Spinal cord (tissue), 10 donors: Measurements from ENCODE around the gene C19orf85. TPM values are rescaled to one million over a fixed set of nuclear protein-coding genes. Genes with fewer than 3 reads are reported as not detected.
A peak's percentile ranks its signal among the peaks of the same experiment; 100 is the strongest.
"Not testable (repeated sequence)": the region's sequence is repeated elsewhere in the genome, so short reads cannot be mapped to it uniquely, and the experiment has no call there.

Experiments used
- DNase-seq, 6 donors: peaks; one replicate each; pipeline versions ENCODE4 v3.0.0 to v3.0.0-alpha.2; 2013 to 2015; ENCODE audit warnings: low spot score in 6 of 6, low read depth in 4 of 6
- H3K27ac ChIP-seq: one replicate; pipeline ENCODE4 v1.5.1; 2013; ENCODE audit warnings: low read depth, low read length, control low read depth
- H3K27me3 ChIP-seq: one replicate; pipeline ENCODE4 v1.6.1; 2013; ENCODE audit warnings: low read length; ENCODE audit not compliant: control insufficient read depth, insufficient read depth
- H3K36me3 ChIP-seq: one replicate; pipeline ENCODE4 v1.6.1; 2013; ENCODE audit warnings: low read length; ENCODE audit not compliant: control insufficient read depth, insufficient read depth
- H3K4me1 ChIP-seq: one replicate; pipeline ENCODE4 v1.6.1; 2013; ENCODE audit warnings: low read length; ENCODE audit not compliant: control insufficient read depth, insufficient read depth
- H3K4me3 ChIP-seq: one replicate; pipeline ENCODE4 v1.5.1; 2013; ENCODE audit warnings: low read depth, low read length, control low read depth
- H3K9me3 ChIP-seq: one replicate; pipeline ENCODE4 v1.6.1; 2013; ENCODE audit warnings: low read length; ENCODE audit not compliant: control insufficient read depth, insufficient read depth
- WGBS: methylation state at CpG from one replicate; pipeline ENCODE4 v1.1.5; 2013; ENCODE audit warnings: missing lambda C conversion rate; ENCODE audit not compliant: insufficient coverage; 5-methylcytosine and 5-hydroxymethylcytosine counted together
- polyA plus RNA-seq, 2 donors: library from polyadenylated mRNA; unstranded; fragments of 120-200 nt; gene quantifications; one replicate each; pipeline ENCODE4 v1.2.1, GENCODE V29; 2013; ENCODE audit not compliant: insufficient read length in 2 of 2
- total RNA-seq, 2 donors: library from RNA; depleted of rRNA in 1 of 2; stranded (reverse); fragments of 120-200 nt in 1 of 2; fragments of >200 nt in 1 of 2; gene quantifications; one replicate each; pipeline versions ENCODE4 v1.2.3 to v1.2.4, GENCODE V29; 2013 to 2014
- donor health status: healthy.

The C19orf85 gene
- total and polyA plus RNA-seq, 4 donors, result not detected

DNA sequence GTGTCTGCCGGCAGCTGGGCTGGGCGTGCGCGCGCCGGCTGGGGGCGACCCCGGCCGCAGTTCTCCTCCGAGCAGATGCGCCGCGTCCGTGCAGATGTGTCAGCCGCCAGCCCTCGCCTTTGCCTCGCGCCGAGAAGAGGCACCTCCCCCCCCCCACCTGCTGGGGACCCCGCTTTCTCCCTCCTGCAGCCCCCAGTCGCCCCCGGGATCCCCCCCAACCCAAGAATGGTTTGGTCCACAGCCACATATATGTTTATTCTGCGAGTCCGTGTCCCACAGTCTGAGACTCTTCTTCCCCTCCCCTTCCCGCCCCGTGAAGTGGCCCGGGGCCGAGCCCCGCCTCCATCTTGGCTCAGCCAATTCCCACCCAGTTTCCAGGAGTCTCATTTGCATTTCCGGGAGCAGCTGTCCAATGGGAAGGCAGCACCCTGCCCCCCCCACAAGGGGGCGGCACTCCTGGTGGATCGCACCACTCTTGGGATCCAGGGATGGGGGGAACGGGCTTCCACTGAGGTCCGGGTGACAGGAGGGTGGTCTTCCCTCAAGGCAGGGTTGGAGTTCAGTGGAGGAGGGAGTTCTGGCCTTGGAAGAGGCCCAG is 11.7 kb downstream of the C19orf85 start:
- Histone ChIP-seq H3K36me3 (peaks cover 36% of the 10 kb centered on the region), H3K4me3 (peak overlapping the region; percentile 55), H3K27ac (no peak overlapping the region), H3K4me1 (peaks cover 55% of the 10 kb centered on the region), H3K9me3 (no peaks in the 10 kb centered on the region), H3K27me3 (peaks cover 6% of the 10 kb centered on the region)
- peak; percentile 88 to 99 (median 94) for DNase-seq
- under 1% methylated on average over 26 of the region's 34 CpGs for WGBS

- no peak overlapping the region for H3K27ac ChIP-seq
- H3K4me3 ChIP-seq, result peak overlapping the region; percentile 55
- peaks cover 6% of the 10 kb centered on the region for H3K27me3 ChIP-seq
- peak in 3 of 6 donors; percentile 69 to 92 (median 92) for DNase-seq
- peaks cover 36% of the 10 kb centered on the region for H3K36me3 ChIP-seq
- peaks cover 62% of the 10 kb centered on the region for H3K4me1 ChIP-seq
- H3K9me3 ChIP-seq, result no peaks in the 10 kb centered on the region
- WGBS, result under 1% methylated on average over 57 of the region's 57 CpGs
Observed at GRCh38 chr19:55451965-55452748, 12.4 kb downstream of the C19orf85 start.

DNA sequence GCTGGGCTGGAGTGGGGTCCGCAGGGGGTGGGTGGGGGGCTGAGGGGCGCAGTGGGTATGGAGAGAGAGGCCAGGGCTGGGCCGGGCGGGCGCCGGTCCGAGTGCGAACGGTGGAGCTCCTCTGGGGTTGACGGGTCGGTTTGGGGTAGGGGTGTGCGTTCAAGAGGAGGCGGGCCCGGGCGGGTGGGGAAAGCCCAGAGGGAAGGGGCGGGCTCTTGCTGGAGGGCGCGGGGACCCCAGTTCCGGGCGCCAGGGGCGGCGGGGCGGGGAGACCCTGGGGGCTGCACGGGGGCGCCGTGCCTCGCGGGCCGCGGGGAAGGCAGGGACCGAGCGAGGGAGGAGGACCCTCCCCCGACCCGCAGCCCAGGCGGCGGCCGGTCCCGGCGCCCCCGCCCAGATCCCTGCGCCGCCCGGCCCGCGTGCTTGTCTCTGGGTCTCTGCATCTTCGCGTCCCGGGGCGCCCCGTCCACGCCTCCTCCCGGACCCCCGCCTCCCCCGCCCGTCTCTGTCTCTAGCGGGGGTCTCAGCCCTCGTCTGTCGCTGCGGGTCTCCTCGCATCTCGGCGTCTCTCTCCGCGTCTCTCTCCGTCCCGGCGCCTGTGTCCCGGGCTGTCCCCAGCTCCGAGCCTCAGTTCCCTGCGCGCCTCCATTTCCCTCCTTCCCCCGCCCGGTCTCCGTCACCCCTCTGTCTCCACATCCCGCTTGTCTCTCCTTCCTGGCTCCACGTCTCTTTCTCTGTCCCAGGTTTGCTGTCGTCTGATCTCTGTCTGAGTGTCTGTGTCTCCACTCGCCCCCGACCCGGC is 13.2 kb downstream of the C19orf85 start:
- H3K9me3 ChIP-seq, result no peaks in the 10 kb centered on the region
- no peak overlapping the region for H3K27ac ChIP-seq
- peaks cover 6% of the 10 kb centered on the region for H3K27me3 ChIP-seq
- H3K4me3 ChIP-seq, result peak overlapping the region; percentile 55
- under 1% methylated on average over 77 of the region's 80 CpGs for WGBS
- peaks cover 32% of the 10 kb centered on the region for H3K36me3 ChIP-seq
- peaks cover 67% of the 10 kb centered on the region for H3K4me1 ChIP-seq
- DNase-seq, result peak in 1 of 6 donors; percentile 33

GRCh38 chr19:55449469-55449868 is 15.1 kb downstream of the C19orf85 start:
- H3K4me3 ChIP-seq, result no peak overlapping the region
- H3K9me3 ChIP-seq, result no peaks in the 10 kb centered on the region
- no peak for DNase-seq
- H3K27me3 ChIP-seq, result peaks cover 12% of the 10 kb centered on the region
- no peak overlapping the region for H3K27ac ChIP-seq
- H3K4me1 ChIP-seq, result peaks cover 70% of the 10 kb centered on the region
- peaks cover 13% of the 10 kb centered on the region for H3K36me3 ChIP-seq
- 27% methylated on average over 16 of the region's 16 CpGs for WGBS

GRCh38 chr19:55448175-55448490 is 16.4 kb downstream of the C19orf85 start:
- not testable (repeated sequence) for H3K36me3 ChIP-seq, H3K27ac ChIP-seq, H3K4me3 ChIP-seq, DNase-seq, H3K9me3 ChIP-seq
- 76% methylated on average over 5 of the region's 5 CpGs for WGBS
- peaks cover 20% of the 10 kb centered on the region for H3K27me3 ChIP-seq
- H3K4me1 ChIP-seq, result peaks cover 69% of the 10 kb centered on the region

GRCh38 chr19:55447421-55448174 is 17.0 kb downstream of the C19orf85 start:
- WGBS, result 14% methylated on average over 15 of the region's 16 CpGs
- Histone ChIP-seq H3K4me1 (peaks cover 69% of the 10 kb centered on the region), H3K27me3 (peaks cover 23% of the 10 kb centered on the region), H3K36me3 (peaks cover 6% of the 10 kb centered on the region), H3K9me3 (no peaks in the 10 kb centered on the region), H3K27ac (no peak overlapping the region), H3K4me3 (no peak overlapping the region)
- DNase-seq, result peak in 2 of 6 donors; percentile 82 to 85

DNA sequence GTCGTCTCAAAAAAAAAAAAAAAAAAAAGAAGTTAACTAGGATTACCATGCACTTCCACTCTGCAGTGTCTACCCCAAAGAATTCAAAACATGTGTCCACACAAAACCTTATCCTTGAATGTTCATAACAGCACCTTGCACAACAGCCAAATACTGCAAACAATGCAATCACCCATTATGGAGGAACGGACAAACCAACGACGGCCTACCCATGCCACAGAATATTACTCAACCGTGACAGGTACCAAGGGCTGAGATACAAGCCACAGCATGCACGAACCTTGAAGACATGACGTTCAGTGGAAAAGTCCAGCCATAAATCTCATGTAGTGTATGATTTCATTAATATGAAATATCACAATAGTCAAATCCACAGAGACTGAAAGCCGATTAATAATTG is 18.5 kb downstream of the C19orf85 start:
- 82% methylated on average over 3 of the region's 8 CpGs for WGBS
- no peak overlapping the region for H3K27ac ChIP-seq
- H3K4me3 ChIP-seq, result no peak overlapping the region
- peaks cover 69% of the 10 kb centered on the region for H3K4me1 ChIP-seq
- no peak for DNase-seq
- no peaks in the 10 kb centered on the region for H3K9me3 ChIP-seq
- peaks cover 28% of the 10 kb centered on the region for H3K27me3 ChIP-seq
- H3K36me3 ChIP-seq, result peaks cover 15% of the 10 kb centered on the region

GRCh38 chr19:55444646-55445045 is 19.9 kb downstream of the C19orf85 start:
- 31% methylated on average over 10 of the region's 11 CpGs for WGBS
- Histone ChIP-seq H3K36me3 (peaks cover 24% of the 10 kb centered on the region), H3K4me3 (no peak overlapping the region), H3K9me3 (no peaks in the 10 kb centered on the region), H3K4me1 (peaks cover 71% of the 10 kb centered on the region), H3K27ac (no peak overlapping the region), H3K27me3 (peaks cover 40% of the 10 kb centered on the region)
- DNase-seq, result no peak

GRCh38 chr19:55443824-55444480 is 20.6 kb downstream of the C19orf85 start:
- peaks cover 27% of the 10 kb centered on the region for H3K36me3 ChIP-seq
- no peak overlapping the region for H3K4me3 ChIP-seq
- peaks cover 40% of the 10 kb centered on the region for H3K27me3 ChIP-seq
- no peaks in the 10 kb centered on the region for H3K9me3 ChIP-seq
- peaks cover 64% of the 10 kb centered on the region for H3K4me1 ChIP-seq
- no peak for DNase-seq
- no peak overlapping the region for H3K27ac ChIP-seq
- 51% methylated on average over 12 of the region's 18 CpGs for WGBS
